GM19467 (cell line): ENCODE measurements around the gene ZHX3.

Experiments used
- ATAC-seq: cut with Tn5 transposase; IDR thresholded peaks from one replicate; pipeline ENCODE4 v1.9.1; 2021; ENCODE audit warnings: mild to moderate bottlenecking, moderate library complexity; ENCODE audit not compliant: unreplicated experiment

ZHX3 gene

DNA sequence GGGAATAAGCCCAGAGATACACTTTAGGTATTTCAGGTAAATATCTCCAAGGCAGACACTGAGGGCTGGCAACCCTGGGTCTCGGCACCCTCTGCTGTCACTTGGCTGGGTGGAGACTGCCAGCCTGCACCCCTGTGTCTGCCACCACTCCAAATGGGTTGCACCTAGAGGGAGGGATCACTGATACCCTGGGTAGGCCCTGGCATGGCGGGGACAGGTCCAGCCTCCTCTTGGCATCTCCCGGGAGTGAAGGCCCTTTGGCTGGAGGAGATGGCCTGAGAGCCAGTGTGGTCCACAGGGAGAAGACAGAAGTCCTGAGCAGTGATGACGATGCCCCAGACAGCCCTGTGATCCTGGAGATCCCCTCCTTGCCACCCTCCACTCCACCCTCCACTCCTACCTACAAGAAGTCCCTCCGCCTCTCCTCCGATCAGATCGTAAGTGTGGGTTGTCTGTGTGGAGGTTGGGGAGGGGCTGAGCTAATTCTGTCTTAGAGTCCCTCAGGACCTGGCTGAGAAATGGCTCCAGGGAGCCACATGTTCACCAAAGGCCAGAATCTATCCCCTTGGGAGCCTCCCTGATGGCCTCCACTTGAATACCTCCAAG lies 38.2 kb upstream of the ZHX3 start:
- no peak for ATAC-seq

- ATAC-seq = no peak
These were observed 37.7 kb upstream of the ZHX3 start for GRCh38 chr20:41355192-41355591.

- no peak for ATAC-seq
These were observed 36.0 kb upstream of the ZHX3 start for GRCh38 chr20:41353530-41353929.

DNA sequence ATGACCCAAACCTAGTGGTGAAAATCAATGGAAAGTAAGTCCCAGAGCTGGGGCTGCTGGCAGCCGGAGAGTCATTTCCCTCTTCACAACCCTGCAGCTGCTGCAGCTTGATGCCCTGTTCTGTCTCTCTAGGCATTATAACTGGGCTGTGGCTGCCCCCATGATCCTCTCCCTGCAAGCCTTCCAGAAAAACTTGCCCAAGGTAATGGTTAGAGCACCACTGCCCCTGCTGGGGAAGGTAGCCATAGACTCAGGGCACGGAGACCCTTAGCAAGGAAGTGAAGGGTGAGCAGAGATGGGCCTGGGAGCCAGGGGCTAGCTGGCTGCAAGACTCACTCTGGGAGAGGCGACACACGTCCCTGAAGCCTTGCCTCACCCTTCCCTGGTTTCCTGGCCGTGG lies 35.1 kb upstream of the ZHX3 start:
- ATAC-seq = no peak

DNA sequence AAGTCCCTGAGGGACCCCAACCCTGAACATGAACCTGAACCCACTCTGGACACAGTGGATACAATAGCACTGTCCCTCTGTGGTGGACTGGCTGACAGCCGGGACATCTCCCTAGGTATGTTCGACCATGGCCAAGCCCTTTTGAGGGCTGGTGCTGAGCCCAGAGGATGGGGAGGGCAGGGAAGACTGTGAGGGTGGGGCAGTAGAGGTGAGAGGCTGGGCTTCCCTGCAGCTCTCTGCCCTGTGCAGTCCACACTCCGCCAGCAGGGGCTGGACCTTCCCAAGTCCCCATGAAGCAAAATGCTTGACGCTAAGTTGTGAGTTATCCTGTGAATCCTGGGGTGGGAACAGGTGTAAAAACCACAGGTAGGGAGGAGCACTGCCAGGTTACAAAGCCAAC lies 34.6 kb upstream of the ZHX3 start:
- ATAC-seq = no peak

DNA sequence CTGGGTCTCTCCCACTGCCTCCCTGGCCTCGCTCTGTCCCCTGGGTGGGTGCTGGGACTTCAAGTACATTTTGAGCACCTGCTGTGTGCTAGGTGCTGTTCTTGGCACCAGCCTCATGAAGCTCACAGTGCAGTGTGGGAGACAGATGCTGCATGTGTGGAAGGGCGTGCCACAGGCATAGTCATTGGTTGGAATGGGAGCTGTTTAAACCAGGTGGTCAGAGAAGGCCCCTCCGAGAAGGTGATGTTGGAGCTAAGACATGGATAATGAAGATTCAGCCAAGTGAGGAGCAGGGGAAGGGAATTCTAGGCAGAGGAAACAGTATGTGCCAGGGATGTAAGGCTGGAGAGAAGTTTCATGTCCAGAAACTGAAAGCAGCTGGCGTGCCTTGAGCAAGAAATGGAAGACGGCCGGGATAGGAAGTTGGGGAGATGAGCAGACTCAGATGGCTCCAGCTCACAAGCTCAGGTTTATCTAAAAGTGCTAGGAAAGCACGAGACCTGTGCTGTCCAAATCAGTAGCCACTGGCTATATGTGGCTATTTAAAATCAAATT lies 33.0 kb upstream of the ZHX3 start:
- no peak for ATAC-seq

DNA sequence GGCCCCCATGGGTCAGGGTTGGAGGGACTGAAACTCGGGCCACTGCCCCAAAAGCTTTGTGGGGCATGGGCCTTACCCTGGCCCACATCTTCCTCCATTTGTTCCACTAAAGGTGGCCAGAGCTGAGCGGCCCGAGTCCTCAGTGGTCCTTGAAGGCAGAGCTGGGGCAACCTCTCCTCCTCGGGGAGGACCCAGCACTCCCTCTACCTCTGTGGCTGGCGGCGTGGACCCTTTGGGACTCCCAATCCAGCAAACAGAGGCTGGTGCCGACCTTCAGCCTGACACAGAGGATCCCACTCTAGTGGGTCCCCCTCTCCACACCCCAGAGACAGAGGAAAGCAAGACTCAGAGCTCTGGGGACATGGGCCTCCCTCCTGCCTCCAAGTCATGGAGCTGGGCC lies 32.4 kb upstream of the ZHX3 start:
- no peak for ATAC-seq

- no peak for ATAC-seq
These were observed 31.7 kb upstream of the ZHX3 start for GRCh38 chr20:41349266-41349665.

GRCh38 chr20:41348430-41349172 lies 31.1 kb upstream of the ZHX3 start:
- ATAC-seq = no peak

DNA sequence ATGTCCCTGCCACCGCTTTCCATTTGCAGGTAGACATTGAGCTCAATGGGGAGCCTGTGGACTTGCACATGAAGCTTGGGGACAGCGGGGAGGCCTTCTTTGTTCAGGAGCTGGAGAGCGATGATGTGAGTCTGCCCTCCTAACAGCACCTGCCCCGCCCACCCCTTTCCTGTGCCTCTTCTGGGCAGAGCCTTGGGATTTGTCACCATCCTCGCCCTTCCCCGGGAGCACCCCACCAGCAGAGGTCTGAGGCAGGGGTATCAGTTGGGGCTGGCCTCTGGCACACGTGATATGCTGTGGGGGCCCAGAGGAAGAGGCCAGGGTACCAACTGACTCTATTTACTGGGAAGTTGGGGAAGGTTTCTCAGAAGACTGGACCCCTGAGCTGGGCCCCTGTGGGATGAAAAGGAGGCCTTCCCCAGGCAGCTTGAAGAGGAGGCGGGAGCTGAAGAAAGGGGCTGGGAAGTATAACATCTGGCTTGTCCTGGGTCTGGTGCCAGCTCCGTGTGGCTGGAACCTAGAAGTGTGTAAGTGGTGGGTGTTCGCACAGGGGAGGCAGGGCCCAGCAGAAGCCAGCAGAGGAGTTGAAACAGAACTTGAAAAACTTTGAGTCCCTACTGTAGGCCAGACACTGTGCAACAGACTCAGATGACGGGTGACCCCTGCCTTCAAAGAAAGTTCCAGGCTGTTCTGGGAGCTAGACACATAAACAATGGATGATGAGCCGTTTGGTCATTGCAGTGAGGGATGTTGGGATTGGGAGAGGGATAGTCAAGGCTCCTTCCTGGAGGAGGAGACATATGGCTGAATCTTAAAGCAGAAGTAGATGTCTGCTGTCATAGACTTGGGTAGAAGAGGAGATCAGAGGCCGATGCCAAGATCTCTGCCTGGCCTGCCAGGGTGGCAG lies 30.2 kb upstream of the ZHX3 start:
- no peak for ATAC-seq

GRCh38 chr20:41345729-41346067 lies 28.2 kb upstream of the ZHX3 start:
- no peak for ATAC-seq

- no peak for ATAC-seq
These were observed 27.6 kb upstream of the ZHX3 start for GRCh38 chr20:41344938-41345728.

DNA sequence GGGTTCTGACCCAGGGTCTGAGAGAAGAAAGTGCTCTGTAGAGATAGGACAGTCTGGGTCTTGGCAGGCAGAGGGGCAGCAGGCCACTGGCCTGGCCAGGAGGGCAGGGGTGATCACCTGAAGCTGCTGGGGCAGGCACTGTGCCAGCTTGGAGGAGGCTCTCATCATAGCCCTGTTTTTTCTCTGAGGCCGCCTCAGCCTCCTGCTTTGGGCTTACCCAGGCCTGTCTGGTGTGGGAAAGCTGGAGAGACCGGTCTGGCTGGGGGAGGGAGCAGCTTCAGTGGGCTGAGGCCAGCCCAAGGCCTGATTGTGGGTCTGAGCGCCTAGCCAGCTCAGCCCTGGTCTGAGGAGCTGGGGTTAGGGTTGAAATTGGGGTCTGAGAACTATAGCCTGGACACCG lies 26.9 kb upstream of the ZHX3 start:
- no peak for ATAC-seq

DNA sequence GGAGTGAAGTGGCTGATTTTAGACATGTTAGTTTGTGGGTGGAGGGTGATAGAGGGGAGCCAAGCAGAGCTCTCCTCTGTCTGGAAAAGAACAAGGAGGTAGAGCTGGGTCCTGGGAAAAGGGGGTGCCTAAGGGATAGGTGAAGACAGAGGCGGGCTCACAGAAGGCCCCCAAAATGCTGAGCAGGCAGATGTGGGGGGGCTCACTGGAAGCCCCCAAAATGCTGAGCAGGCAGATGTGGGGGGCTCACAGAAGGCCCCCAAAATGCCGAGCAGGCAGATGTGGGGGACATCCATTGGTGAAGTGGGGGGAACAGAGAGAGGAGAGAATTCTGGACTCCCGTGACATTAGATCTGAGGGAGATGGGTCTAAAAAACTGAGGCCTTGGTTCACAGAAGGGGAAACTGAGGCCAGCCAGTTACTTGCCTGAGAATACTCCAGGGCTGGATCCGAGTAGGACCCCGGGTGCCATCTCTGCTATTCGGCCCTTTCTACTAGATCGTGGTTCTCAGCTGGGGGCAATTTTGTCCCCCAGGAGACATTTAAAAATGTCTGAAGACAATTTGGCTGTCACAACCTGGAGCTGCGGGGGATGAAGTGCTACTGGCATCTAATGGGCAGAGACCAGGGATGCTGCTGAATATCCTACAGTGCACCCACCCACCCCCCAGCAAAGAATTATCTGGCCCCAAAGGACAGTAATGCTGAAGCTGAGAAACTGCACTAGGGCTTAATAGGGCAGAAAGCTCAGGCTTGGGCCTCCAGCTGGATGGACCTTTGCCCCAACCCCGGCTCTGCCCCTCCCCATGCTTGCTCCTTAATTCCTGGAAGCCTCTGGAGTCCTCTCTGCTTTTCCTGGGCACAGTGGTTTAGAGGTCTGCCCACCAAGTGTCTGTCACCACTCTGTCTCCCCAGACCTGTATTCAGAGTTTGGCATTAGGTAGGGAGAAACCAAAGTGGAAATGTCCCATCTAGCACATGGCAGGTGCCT lies 25.2 kb upstream of the ZHX3 start:
- no peak for ATAC-seq

DNA sequence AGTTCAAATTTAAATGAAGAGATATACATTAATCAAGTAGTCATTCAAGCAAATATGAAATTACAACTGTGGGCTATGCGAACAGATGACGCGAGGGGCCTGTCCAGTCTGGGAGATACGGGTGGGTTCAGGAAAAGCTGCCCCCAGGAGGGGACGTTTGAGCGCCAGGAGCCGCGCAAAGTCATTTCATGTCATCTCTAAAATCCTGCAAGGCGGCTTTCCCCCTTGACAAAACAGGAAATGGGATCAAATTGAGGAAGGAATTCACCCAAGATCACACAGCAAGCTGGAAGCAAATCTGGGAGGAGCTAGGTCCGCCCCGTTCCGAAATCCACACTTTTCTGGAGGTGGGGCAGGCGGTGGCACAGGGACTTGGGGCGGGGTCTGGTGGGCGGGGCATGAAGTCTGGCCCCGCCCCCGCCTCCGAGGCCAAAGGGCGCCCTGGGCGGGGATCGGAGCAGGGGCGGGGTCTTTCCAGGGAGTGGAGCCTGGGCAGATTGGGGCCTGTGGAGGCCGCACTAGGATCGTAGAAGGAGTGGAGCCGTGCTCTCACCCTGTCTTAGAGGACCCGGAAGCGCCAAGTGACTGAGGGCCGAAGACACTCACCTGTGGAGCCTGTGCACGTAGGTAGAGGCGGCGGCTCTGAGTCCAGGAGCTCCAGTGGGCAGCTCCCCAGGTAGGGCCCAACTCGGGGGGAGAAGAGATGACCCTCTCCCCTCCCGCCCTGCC lies 23.0 kb upstream of the ZHX3 start, which contains the start of gene LPIN3:
Gene LPIN3 (plus strand): TSS at position 495 of the 729 bp plus-strand sequence. CDS start 4,983 bp downstream, outside the sequence.
- no peak for ATAC-seq

DNA sequence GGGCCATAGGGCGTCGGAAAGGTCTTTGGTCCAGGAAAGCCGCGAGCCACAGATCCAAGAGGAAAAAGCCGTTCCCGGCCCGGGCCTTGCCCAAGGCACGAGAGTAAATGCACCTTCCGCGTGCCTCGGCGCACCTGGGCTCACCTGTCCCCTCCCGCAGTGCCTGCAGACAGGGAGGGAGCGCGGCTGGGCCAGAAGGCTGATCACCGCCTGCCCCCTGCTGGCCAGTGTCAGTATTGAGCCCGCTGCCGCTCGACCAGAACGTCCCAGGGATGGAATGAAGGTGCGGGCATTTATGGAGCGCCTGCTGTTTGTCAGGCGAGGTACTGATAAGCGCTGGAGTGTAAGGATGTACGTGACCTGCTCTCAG lies 22.4 kb upstream of the ZHX3 start:
- ATAC-seq = peak; percentile 63

DNA sequence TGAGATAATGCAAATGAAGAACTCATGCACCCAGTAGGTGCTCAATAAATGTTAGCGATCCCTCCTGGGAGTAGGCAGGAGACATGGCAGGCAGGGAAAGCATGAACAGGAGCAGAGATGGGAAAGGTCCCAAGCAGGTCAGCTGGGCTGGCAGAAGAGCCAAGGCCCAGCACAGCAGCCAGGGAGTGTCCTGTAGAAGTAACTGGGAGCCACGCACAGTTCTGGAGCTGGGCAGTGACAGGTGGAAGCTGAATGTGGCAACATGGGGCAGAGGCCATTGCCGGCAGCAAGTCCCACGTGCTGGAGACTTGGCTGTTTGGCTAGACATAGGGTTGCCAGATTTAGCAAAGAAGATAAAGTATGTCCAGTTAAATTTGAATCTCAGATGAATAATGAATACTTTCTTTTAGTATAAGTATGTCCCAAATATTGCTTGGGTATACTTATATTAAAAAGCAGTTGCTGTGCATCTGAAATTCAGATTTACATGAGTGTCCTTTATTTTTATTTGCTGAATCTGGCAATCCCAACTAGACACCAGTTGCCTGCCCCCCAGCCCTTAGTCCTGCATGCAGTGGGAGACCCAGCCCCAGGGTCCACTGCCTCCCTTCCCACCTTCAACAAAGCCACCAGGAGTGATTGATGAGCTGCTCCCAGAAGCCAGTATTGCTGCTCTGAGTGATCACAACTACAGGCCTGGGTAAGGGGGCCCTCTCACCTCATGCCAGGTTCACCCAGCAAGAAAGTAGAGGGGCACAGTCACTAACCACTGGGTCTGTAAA lies 19.4 kb upstream of the ZHX3 start:
- ATAC-seq = no peak

DNA sequence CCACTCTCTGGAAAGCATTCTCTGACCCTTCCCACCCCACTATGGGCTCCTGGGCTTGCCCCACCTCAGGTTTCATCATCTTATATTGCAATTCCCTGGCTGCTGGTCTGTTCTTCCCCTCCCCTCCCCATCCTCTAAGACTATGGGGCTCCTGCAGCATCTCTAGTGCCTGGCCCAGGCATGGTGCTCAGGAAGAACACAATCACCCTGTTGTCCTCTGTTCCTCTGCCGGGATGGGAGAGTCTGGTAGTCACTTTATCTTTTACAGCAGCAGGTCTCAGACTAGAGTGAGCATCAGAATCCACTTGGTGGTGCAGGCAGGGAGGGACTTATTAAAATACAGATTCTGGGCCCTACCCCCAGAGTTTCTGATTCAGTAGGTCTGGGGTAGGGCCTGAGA lies 18.1 kb upstream of the ZHX3 start:
- no peak for ATAC-seq
